IMR-90 (cell line): ENCODE results near the gene FNDC3B. TPM values are rescaled to one million over a fixed set of nuclear protein-coding genes. Genes with fewer than 3 reads are reported as not detected.

Source experiments
- ATAC-seq: fragments of 200-7000 bp; cut with Tn5 transposase; 2 replicates; pipeline ENCODE4 v1.9.1; 2020; ENCODE audit warnings: low read depth, mild to moderate bottlenecking, moderate library complexity
- BruUV-seq: library from RNA; stranded (reverse); fragments of 400-500 nt; replicated peaks from 2 replicates; lab custom pipeline; 2021; lab: Mats Ljungman, UMichigan
- CTCF ChIA-PET: fragments of 300-600 bp; formaldehyde crosslinking; extraction: SDS; loops from one replicate; lab custom pipeline; 2021; ENCODE audit warnings: antibody characterized with exemption; lab: Yijun Ruan, JAX
- POLR2A ChIA-PET: fragments of 300-600 bp; sonication (Branson Sonifier 250); formaldehyde crosslinking; loops from one replicate; lab custom pipeline; 2022; ENCODE audit warnings: antibody characterized with exemption; ENCODE audit not compliant: unreplicated experiment; lab: Charles Lee
- DNase-seq: peaks from one replicate; pipeline ENCODE4 v3.0.0; 2013
- H2AFZ ChIP-seq: replicated peaks from 2 replicates; pipeline ENCODE3; 2013; ENCODE audit warnings: low read length, mild to moderate bottlenecking; ENCODE audit not compliant: poor library complexity
- H2AK5ac ChIP-seq: 2 replicates; pipeline ENCODE4 v1.6.1; 2013; ENCODE audit warnings: low read depth, low read length, inconsistent platforms
- H2AK9ac ChIP-seq: replicated peaks from 2 replicates; pipeline ENCODE3; 2013; ENCODE audit warnings: mild to moderate bottlenecking, low read depth, low read length, moderate library complexity; ENCODE audit not compliant: poor library complexity
- H2BK120ac ChIP-seq: 2 replicates; pipeline ENCODE4 v1.6.1; 2013; ENCODE audit warnings: low read depth, low read length, inconsistent platforms
- H2BK15ac ChIP-seq: 3 replicates; pipeline ENCODE4 v1.6.1; 2013; ENCODE audit warnings: low read depth, low read length, inconsistent platforms
- H2BK20ac ChIP-seq: 2 replicates; pipeline ENCODE4 v1.6.1; 2013; ENCODE audit warnings: low read depth, mild to moderate bottlenecking, inconsistent platforms, low read length, moderate library complexity
- H2BK5ac ChIP-seq: 2 replicates; pipeline ENCODE4 v1.6.1; 2013; ENCODE audit warnings: mild to moderate bottlenecking, low read depth, low read length, inconsistent platforms; ENCODE audit not compliant: poor library complexity, severe bottlenecking
- H3K14ac ChIP-seq: replicated peaks from 2 replicates; pipeline ENCODE4 v1.6.1; 2013; ENCODE audit warnings: low read depth, low read length, inconsistent platforms
- H3K18ac ChIP-seq: 2 replicates; pipeline ENCODE4 v1.6.1; 2013; ENCODE audit warnings: low read depth, low read length, control low read depth
- H3K23ac ChIP-seq: 2 replicates; pipeline ENCODE4 v1.6.1; 2013; ENCODE audit warnings: low read depth, low read length, inconsistent platforms
- H3K27ac ChIP-seq: 2 replicates; pipeline ENCODE4 v1.5.1; 2013; ENCODE audit warnings: mild to moderate bottlenecking, control low read depth, low read length; ENCODE audit not compliant: insufficient read depth
- H3K27me3 ChIP-seq: 2 replicates; pipeline ENCODE4 v1.6.1; 2013; ENCODE audit warnings: low read length; ENCODE audit not compliant: control insufficient read depth, insufficient read depth
- H3K36me3 ChIP-seq: 2 replicates; pipeline ENCODE4 v1.6.1; 2013; ENCODE audit warnings: low read length, mixed read lengths; ENCODE audit not compliant: control insufficient read depth, insufficient read depth
- H3K4ac ChIP-seq: 2 replicates; pipeline ENCODE4 v1.6.1; 2013; ENCODE audit warnings: low read depth, low read length, inconsistent platforms
- H3K4me1 ChIP-seq: 2 replicates; pipeline ENCODE4 v1.6.1; 2013; ENCODE audit warnings: low read length, mixed read lengths; ENCODE audit not compliant: control insufficient read depth, insufficient read depth
- H3K4me2 ChIP-seq: 2 replicates; pipeline ENCODE4 v1.6.1; 2013; ENCODE audit warnings: low read depth, mild to moderate bottlenecking, control low read depth, low read length, moderate library complexity
- H3K4me3 ChIP-seq: 2 replicates; pipeline ENCODE4 v1.5.1; 2013; ENCODE audit warnings: low read depth, mild to moderate bottlenecking, control low read depth, low read length, moderate library complexity; ENCODE audit not compliant: insufficient read depth
- H3K56ac ChIP-seq: 2 replicates; pipeline ENCODE4 v1.6.1; 2013; ENCODE audit warnings: low read length, inconsistent platforms; ENCODE audit not compliant: insufficient read depth; ENCODE audit errors: extremely low read depth
- H3K79me1 ChIP-seq, 2 experiments: 2 replicates each; pipeline ENCODE4 v1.6.1; 2013; ENCODE audit warnings: low read length in 2 of 2, inconsistent platforms in 1 of 2, low read depth in 1 of 2
- H3K9ac ChIP-seq: 2 replicates; pipeline ENCODE4 v1.6.1; 2013; ENCODE audit warnings: low read depth, low read length, control low read depth
- H3K9me1 ChIP-seq: 2 replicates; pipeline ENCODE4 v1.6.1; 2013; ENCODE audit warnings: low read length, inconsistent platforms; ENCODE audit not compliant: insufficient read depth
- H3K9me3 ChIP-seq: 2 replicates; pipeline ENCODE4 v1.6.1; 2013; ENCODE audit warnings: low read length; ENCODE audit not compliant: control insufficient read depth, insufficient read depth
- H4K20me1 ChIP-seq: 2 replicates; pipeline ENCODE4 v1.6.1; 2013; ENCODE audit warnings: low read length, inconsistent platforms; ENCODE audit not compliant: insufficient read depth
- H4K5ac ChIP-seq: 2 replicates; pipeline ENCODE4 v1.6.1; 2013; ENCODE audit warnings: mild to moderate bottlenecking, low read depth, low read length, control low read depth
- H4K8ac ChIP-seq, 2 experiments: 2 replicates each; pipeline ENCODE4 v1.6.1; 2013; ENCODE audit warnings: low read depth in 2 of 2, low read length in 2 of 2, control low read depth in 1 of 2, inconsistent platforms in 1 of 2
- H4K91ac ChIP-seq: 2 replicates; pipeline ENCODE4 v1.6.1; 2013; ENCODE audit warnings: low read depth, low read length, inconsistent platforms; ENCODE audit not compliant: insufficient read depth
- CHD1 ChIP-seq: IDR thresholded peaks from 2 replicates; pipeline ENCODE4 v1.6.1; 2012; ENCODE audit warnings: low read depth, low read length, improper control_type of control experiment
- FOS ChIP-seq: fragments of 150-350 bp; IDR thresholded peaks from 2 replicates; pipeline ENCODE4 v1.6.1; 2016; ENCODE audit warnings: low read depth, low read length
- MAFK ChIP-seq: IDR thresholded peaks from 2 replicates; pipeline ENCODE4 v1.6.1; 2012; ENCODE audit warnings: low read depth, low read length, improper control_type of control experiment
- MXI1 ChIP-seq: IDR thresholded peaks from 2 replicates; pipeline ENCODE4 v1.6.1; 2012; ENCODE audit warnings: low read depth, mild to moderate bottlenecking, low read length, moderate library complexity, borderline replicate concordance
- POLR2A ChIP-seq: IDR thresholded peaks from 2 replicates; pipeline ENCODE4 v1.6.1; 2012; ENCODE audit warnings: mild to moderate bottlenecking, low read depth, low read length
- RCOR1 ChIP-seq: IDR thresholded peaks from 2 replicates; pipeline ENCODE4 v1.6.1; 2012; ENCODE audit warnings: mild to moderate bottlenecking, low read length, improper control_type of control experiment; ENCODE audit not compliant: insufficient replicate concordance
- SMC3 ChIP-seq: fragments of 150-350 bp; IDR thresholded peaks from 2 replicates; pipeline ENCODE4 v1.6.1; 2016; ENCODE audit warnings: low read depth, mild to moderate bottlenecking, antibody characterized with exemption, low read length, moderate library complexity
- USF2 ChIP-seq: fragments of 150-350 bp; IDR thresholded peaks from 2 replicates; pipeline ENCODE4 v1.6.1; 2017; ENCODE audit warnings: mild to moderate bottlenecking, antibody characterized with exemption, low read length, low read depth
- dilution Hi-C: fragments of 300-500 bp; cut with HindIII; formaldehyde crosslinking; loops from one replicate; pipeline ENCODE4 v1.14.3; 2018; ENCODE audit warnings: low sequenced_read_pairs; ENCODE audit not compliant: unreplicated experiment
- in situ Hi-C: fragments of 300-500 bp; cut with MboI; formaldehyde crosslinking; loops from 3 replicates; pipeline ENCODE4 v1.14.3; 2019; ENCODE audit warnings: low sequenced_read_pairs, inconsistent platforms, mixed read lengths
- intact Hi-C: fragments of 100-400 bp; cut with micrococcal nuclease; formaldehyde crosslinking; loops from 2 replicates; pipeline ENCODE4 v1.10.0; 2022
- polyA plus RNA-seq, 3 experiments: library from polyadenylated mRNA; depleted of rRNA; stranded (reverse); fragments of >200 nt; gene quantifications; 2 replicates each; pipeline ENCODE4 v1.2.3, GENCODE V29; 2012; ENCODE audit warnings: low replicate concordance in 1 of 3
- total RNA-seq: library from RNA; depleted of rRNA; stranded (reverse); fragments of >200 nt; gene quantifications from 2 replicates; pipeline ENCODE4 v1.2.3, GENCODE V29; 2012
- TF ChIP-seq, protein P1 (sequence below): fragments of 150-350 bp; IDR thresholded peaks from 2 replicates; pipeline ENCODE4 v1.6.1; 2016; ENCODE audit warnings: low read depth, mild to moderate bottlenecking, low read length, moderate library complexity, borderline replicate concordance

FNDC3B gene
- total and polyA plus RNA-seq, 2 of the 4 experiments (the other 2 are of a cell fraction): 23.9 to 150 TPM

GRCh38 chr3:172170841-172171240, 131.5 kb downstream of the FNDC3B start:
- Histone ChIP-seq H3K4me3 (no peak overlapping the region), H3K9me1 (peaks cover 30% of the 10 kb centered on the region), H3K9ac (no peak overlapping the region), H2AFZ (no peak overlapping the region), H2BK120ac (0 out of 2 replicates have a peak overlapping the region, but pooled peaks have one; percentile 20), H4K8ac (no peak overlapping the region), H3K27me3 (no peaks in the 10 kb centered on the region), H3K9me3 (no peaks in the 10 kb centered on the region), H4K91ac (no peak overlapping the region), H4K20me1 (peaks cover 88% of the 10 kb centered on the region), H3K27ac (no peak overlapping the region; the same call in 1 of the 2 replicates), H2AK9ac (no peak overlapping the region), H2BK20ac (no peak overlapping the region), H3K14ac (no peak overlapping the region), H2BK15ac (no peak overlapping the region; the same call in 1 of the 3 replicates), H3K36me3 (peaks cover 4% of the 10 kb centered on the region), H3K56ac (no peak overlapping the region), H2AK5ac (no peak overlapping the region), H3K4ac (peak overlapping the region; percentile 24; the same call in 1 of the 2 replicates), H3K18ac (no peak overlapping the region), H3K4me1 (peaks cover 36% of the 10 kb centered on the region), H3K79me1 (peaks cover 25 to 85% of the 10 kb centered on the region in 2 experiments), H2BK5ac (no peak overlapping the region), H4K5ac (no peak overlapping the region), H3K23ac (no peak overlapping the region), H3K4me2 (no peak overlapping the region)
- no TSS peak for BruUV-seq
- in situ Hi-C loops (no loop called here), intact Hi-C loops (no loop called here), dilution Hi-C loops (no loop called here)
- DNase-seq: no peak
- ChIA-PET CTCF (interaction anchor here (0.6 to 1.0 kb wide), 2 partner anchors 74 to 89 kb away, joined by 3 to 4 read pairs; no protein-coding TSS in a partner anchor), POLR2A (interaction anchor here (0.5 kb wide), 1 partner anchor 145 kb away, joined by 4 read pairs; no protein-coding TSS in a partner anchor)
- no peak for ATAC-seq
- no peak for TF ChIP-seq FOS
- TF ChIP-seq USF2: no peak
- TF ChIP-seq SMC3: no peak
- no peak for TF ChIP-seq POLR2A
- TF ChIP-seq MAFK: no peak
- no peak for TF ChIP-seq RCOR1
- TF ChIP-seq CHD1: no peak
- TF ChIP-seq, protein P1, sequence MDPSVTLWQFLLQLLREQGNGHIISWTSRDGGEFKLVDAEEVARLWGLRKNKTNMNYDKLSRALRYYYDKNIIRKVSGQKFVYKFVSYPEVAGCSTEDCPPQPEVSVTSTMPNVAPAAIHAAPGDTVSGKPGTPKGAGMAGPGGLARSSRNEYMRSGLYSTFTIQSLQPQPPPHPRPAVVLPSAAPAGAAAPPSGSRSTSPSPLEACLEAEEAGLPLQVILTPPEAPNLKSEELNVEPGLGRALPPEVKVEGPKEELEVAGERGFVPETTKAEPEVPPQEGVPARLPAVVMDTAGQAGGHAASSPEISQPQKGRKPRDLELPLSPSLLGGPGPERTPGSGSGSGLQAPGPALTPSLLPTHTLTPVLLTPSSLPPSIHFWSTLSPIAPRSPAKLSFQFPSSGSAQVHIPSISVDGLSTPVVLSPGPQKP: no peak
- TF ChIP-seq MXI1: no peak
